K562 (cell line): ENCODE measurements around the gene CHRNA3. TPM values are rescaled to one million over a fixed set of nuclear protein-coding genes. Genes with fewer than 3 reads are reported as not detected.

ENCODE experiments used
- ATAC-seq: fragments of 200-7000 bp; cut with Tn5 transposase; 3 replicates; pipeline ENCODE4 v1.9.1; 2020; ENCODE audit warnings: moderate library complexity
- BruUV-seq: library from RNA; stranded (reverse); fragments of 400-500 nt; replicated peaks from 2 replicates; lab custom pipeline; 2021; lab: Mats Ljungman, UMichigan
- CTCF ChIA-PET: fragments of 300-600 bp; formaldehyde crosslinking; extraction: SDS; loops from one replicate; lab custom pipeline; 2021; ENCODE audit warnings: low intra/inter-chr PET ratio; lab: Yijun Ruan, JAX
- POLR2A ChIA-PET: fragments of 300-600, 350-650 bp; sonication (Branson Sonifier 250); formaldehyde crosslinking; extraction: SDS; loops from one replicate; lab custom pipeline; 2021; ENCODE audit warnings: antibody characterized with exemption, inconsistent platforms; lab: Yijun Ruan, JAX
- DNase-seq, 4 experiments: peaks; one replicate each; pipeline versions ENCODE4 v3.0.0 to v3.0.0-alpha.2; 2011 to 2018; ENCODE audit warnings: low spot score in 3 of 4, mixed read lengths in 3 of 4; ENCODE audit errors: extremely low read depth in 1 of 4
- FAIRE-seq: peaks from 2 replicates; lab custom pipeline; 2011; peaks lifted over from hg19 to GRCh38; lab: Jason Lieb, UNC
- H2AFZ ChIP-seq: 2 replicates; pipeline ENCODE4 v1.6.0; 2011; ENCODE audit warnings: low read depth, low read length, control low read depth, inconsistent platforms
- H3K27ac ChIP-seq: fragments of 200-600 bp; 3 replicates; pipeline ENCODE4 v1.8.0; 2011; ENCODE audit warnings: low read depth, mild to moderate bottlenecking, control low read depth, inconsistent platforms, low read length, moderate library complexity, mixed read lengths; ENCODE audit errors: extremely low read depth
- H3K27me3 ChIP-seq, 2 experiments: fragments of 300-600 bp in 1 of 2; 2 replicates in 1 of 2; 3 replicates in 1 of 2; pipeline versions ENCODE4 v1.6.0 to v1.8.0; 2011; ENCODE audit warnings: inconsistent platforms in 2 of 2, low read length in 2 of 2, mild to moderate bottlenecking in 1 of 2, mixed read lengths in 1 of 2, moderate library complexity in 1 of 2; ENCODE audit not compliant: control insufficient read depth in 2 of 2, insufficient read depth in 2 of 2
- H3K36me3 ChIP-seq: fragments of 300-600 bp; 3 replicates; pipeline ENCODE4 v1.8.0; 2011; ENCODE audit warnings: mild to moderate bottlenecking, low read length, inconsistent platforms; ENCODE audit not compliant: control insufficient read depth, insufficient read depth
- H3K4me1 ChIP-seq, 2 experiments: fragments of 200-600 bp in 1 of 2; replicated peaks in 1 of 2; 2 replicates in 1 of 2; 3 replicates in 1 of 2; pipeline versions ENCODE4 v1.5.1 to v1.8.0; 2011; ENCODE audit warnings: inconsistent platforms in 2 of 2, low read length in 2 of 2, mild to moderate bottlenecking in 1 of 2, mixed read lengths in 1 of 2, moderate library complexity in 1 of 2; ENCODE audit not compliant: control insufficient read depth in 2 of 2, insufficient read depth in 2 of 2
- H3K4me2 ChIP-seq: 2 replicates; pipeline ENCODE4 v1.6.1; 2011; ENCODE audit warnings: low read length, control low read depth, inconsistent platforms, mixed read lengths; ENCODE audit not compliant: insufficient read depth
- H3K4me3 ChIP-seq: fragments of 200-600 bp; sonication (generic), shearing (Covaris generic); 2 replicates; pipeline ENCODE4 v1.5.1; 2016; ENCODE audit warnings: control low read depth, inconsistent platforms
- H3K79me2 ChIP-seq: fragments of 200-600 bp; 3 replicates; pipeline ENCODE4 v1.8.0; 2011; ENCODE audit warnings: low read length, inconsistent platforms; ENCODE audit not compliant: control insufficient read depth, insufficient read depth
- H3K9ac ChIP-seq, 2 experiments: 2 replicates each; pipeline versions ENCODE4 v1.6.0 to v1.6.1; 2011; ENCODE audit warnings: low read depth in 2 of 2, low read length in 2 of 2, control low read depth in 1 of 2, inconsistent platforms in 1 of 2, mild to moderate bottlenecking in 1 of 2, mixed read lengths in 1 of 2; ENCODE audit not compliant: insufficient read depth in 1 of 2
- H3K9me1 ChIP-seq: one replicate; pipeline ENCODE4 v1.6.0; 2011; ENCODE audit warnings: inconsistent platforms, mild to moderate bottlenecking, low read length, moderate library complexity; ENCODE audit not compliant: control insufficient read depth, insufficient read depth
- H3K9me3 ChIP-seq: replicated peaks from 2 replicates; pipeline ENCODE4 v1.5.1; 2011; ENCODE audit warnings: low read depth, low read length, inconsistent platforms; ENCODE audit not compliant: control insufficient read depth, insufficient read depth
- H4K20me1 ChIP-seq: replicated peaks from 2 replicates; pipeline ENCODE4 v1.6.1; 2011; ENCODE audit warnings: low read length, inconsistent platforms, mixed read lengths; ENCODE audit not compliant: control insufficient read depth, insufficient read depth
- BCOR ChIP-seq: fragments of 450-650 bp; IDR thresholded peaks from 2 replicates; pipeline ENCODE4 v1.6.1; 2016
- CBX2 ChIP-seq: fragments of 200-600 bp; sonication (generic); IDR thresholded peaks from one replicate; pipeline ENCODE4 v1.6.1; 2012; ENCODE audit warnings: mild to moderate bottlenecking, low read length, inconsistent platforms; ENCODE audit not compliant: insufficient read depth, poor library complexity, severe bottlenecking
- DLX4 ChIP-seq: fragments of 250-450 bp; sonication (Bioruptor Pico); IDR thresholded peaks from 2 replicates; pipeline ENCODE4 v1.6.1; 2021; ENCODE audit warnings: mild to moderate bottlenecking
- FOS ChIP-seq: IDR thresholded peaks from 3 replicates; pipeline ENCODE4 v1.6.1; 2011; ENCODE audit not compliant: insufficient read length; ENCODE audit errors: extremely low read depth
- SPI1 ChIP-seq: IDR thresholded peaks from 2 replicates; pipeline ENCODE4 v1.6.1; 2011; ENCODE audit warnings: low read depth, low read length, control low read depth, borderline replicate concordance
- ZFP91 ChIP-seq: sonication (generic); formaldehyde crosslinking; IDR thresholded peaks from 2 replicates; pipeline ENCODE4 v1.8.0; 2022; ENCODE audit warnings: mild to moderate bottlenecking, missing genetic modification reagents
- ZNF121 ChIP-seq: sonication (generic); formaldehyde crosslinking; conservative IDR thresholded peaks from 2 replicates; pipeline ENCODE4 v1.8.0; 2022; ENCODE audit warnings: missing genetic modification reagents
- ZNF76 ChIP-seq: fragments of 250-450 bp; sonication (Bioruptor Pico); IDR thresholded peaks from 2 replicates; pipeline ENCODE4 v1.4.0; 2020; ENCODE audit warnings: mild to moderate bottlenecking, moderate library complexity, borderline replicate concordance
- ZNF778 ChIP-seq: fragments of 450-650 bp; formaldehyde crosslinking; IDR thresholded peaks from 2 replicates; pipeline ENCODE4 v1.4.0; 2020; ENCODE audit warnings: mild to moderate bottlenecking, moderate library complexity
- WGBS: fragments of 100-300 bp; shearing (Covaris generic); methylation state at CpG from one replicate; pipeline ENCODE4 v1.1.6; 2016; ENCODE audit warnings: low coverage, mixed read lengths; ENCODE audit not compliant: insufficient coverage; ENCODE audit errors: missing lambda C conversion rate; 5-methylcytosine and 5-hydroxymethylcytosine counted together
- in situ Hi-C: fragments of 300-500 bp; cut with MboI; formaldehyde crosslinking; loops from 4 replicates; pipeline ENCODE4 v1.15.0; 2018; ENCODE audit warnings: inconsistent platforms, mixed read lengths
- intact Hi-C: fragments of 100-400 bp; cut with micrococcal nuclease; formaldehyde crosslinking; loops from 2 replicates; pipeline ENCODE4 v1.14.2; 2022
- polyA plus RNA-seq, 8 experiments: library from polyadenylated mRNA; depleted of rRNA in 4 of 8; stranded (reverse) in 5 of 8; unstranded in 3 of 8; fragments of >200 nt; fragmentation: Nextera tagmentation in 2 of 8; fragmentation: Illumina TruSeq in 1 of 8; extraction: Ambion mirVana in 2 of 8; extraction: Trizol in 1 of 8; gene quantifications; 2 replicates each; pipeline versions ENCODE4 v1.2.1 to v1.2.3, GENCODE V29; 2011 to 2014; ENCODE audit warnings: inconsistent platforms in 1 of 8, missing spikeins in 1 of 8
- total RNA-seq, 7 experiments: library from RNA; depleted of rRNA in 6 of 7; stranded (reverse); fragments of >200 nt in 6 of 7; fragmentation: Illumina TruSeq in 2 of 7; extraction: Trizol in 2 of 7; gene quantifications; 2 replicates each; pipeline versions ENCODE4 v1.2.1 to v1.2.3, GENCODE V29; 2011 to 2021; ENCODE audit warnings: low replicate concordance in 1 of 7

Gene CHRNA3
- total and polyA plus RNA-seq, 9 of the 15 experiments (the other 6 are each of a cell fraction or from before 2014, with no cell fraction given): 0.01 TPM; not detected in 8

- TF ChIP-seq CBX2: no peak
- no peak for TF ChIP-seq ZNF778 (CRISPR knock-in tag)
- TF ChIP-seq FOS: no peak
- no peak for TF ChIP-seq DLX4 (CRISPR knock-in tag)
- no peak for TF ChIP-seq ZNF76 (CRISPR knock-in tag)
Measured at GRCh38 chr15:78637776-78638435, 17.1 kb upstream of the CHRNA3 start (continued).

- POLR2A ChIA-PET: no interaction called here
- H3K4me3 ChIP-seq: no peak overlapping the region
- TF ChIP-seq SPI1 (peak; percentile 62; the same call in 1 of the 2 replicates), ZNF121 (peak; percentile 79), BCOR (peak; percentile 47; the same call in 1 of the 2 replicates), ZFP91 (no peak)
- TF ChIP-seq, all 486 proteins: peak for 3
- no peak for FAIRE-seq
- no peaks in the 10 kb centered on the region for H3K9me1 ChIP-seq
- 0 out of 2 replicates have a peak, but pooled peaks cover 3% of the 10 kb centered on the region for H4K20me1 ChIP-seq
- H3K9me3 ChIP-seq: no peaks in the 10 kb centered on the region
- no peak for ATAC-seq
- H3K9ac ChIP-seq: no peak overlapping the region
- peaks cover 0 to 12% of the 10 kb centered on the region in 2 experiments; a peak in 3 of 5 replicates for H3K4me1 ChIP-seq
- H3K27ac ChIP-seq: no peak overlapping the region
- no peaks in the 10 kb centered on the region for H3K36me3 ChIP-seq
- no TSS peak for BruUV-seq
- no peak overlapping the region for H2AFZ ChIP-seq
- intact Hi-C loops (loop anchor here (5.0 kb wide), 1 partner anchor 116 kb away; no protein-coding TSS in a partner anchor), in situ Hi-C loops (no loop called here)
- no peak for DNase-seq
- CTCF ChIA-PET: no interaction called here
- no peak overlapping the region for H3K4me2 ChIP-seq
- no peaks in the 10 kb centered on the region for H3K79me2 ChIP-seq
- H3K27me3 ChIP-seq: peaks cover 12 to 30% of the 10 kb centered on the region in 2 experiments; a peak in 4 of 5 replicates
- WGBS: 0% methylated on average over 2 of the region's 2 CpGs
Measured at GRCh38 chr15:78636378-78636859, 15.6 kb upstream of the CHRNA3 start.
